ENCODE results near the gene LRPPRC.

DNA sequence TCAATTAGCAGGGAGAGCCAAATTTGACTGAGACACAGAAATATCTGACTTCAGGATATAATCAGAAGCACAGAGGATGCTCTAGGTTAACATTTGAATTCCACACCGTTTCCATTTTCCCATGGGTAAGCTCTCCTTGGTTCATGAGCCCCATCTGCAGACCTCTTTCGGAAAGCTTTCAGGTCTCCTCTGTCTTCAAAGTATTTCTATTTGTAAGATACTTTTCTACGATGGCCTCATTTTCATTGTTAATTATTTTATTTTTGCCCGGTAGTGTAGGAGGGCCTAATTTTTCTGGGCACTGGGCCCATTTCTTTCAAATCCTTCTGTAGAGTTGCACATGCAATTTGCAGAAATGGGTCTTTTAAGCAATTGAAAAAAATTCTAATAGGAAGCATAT is 53.8 kb downstream of the LRPPRC start:
- TF ChIP-seq GATA2 (IDR thresholded peaks at IDR 0.05; ENCODE audit: low read depth, low read length) = no peak
- TF ChIP-seq GATA3 (IDR thresholded peaks at IDR 0.05; ENCODE audit: low read depth, low read length) = no peak

Measured in SH-SY5Y (cell line).